H9 (cell line): Measurements from ENCODE around the gene NRG2. TPM values are rescaled to one million over a fixed set of nuclear protein-coding genes. Genes with fewer than 3 reads are reported as not detected.

Experiments used
- DNase-seq: peaks from one replicate; pipeline ENCODE4 v3.0.0-alpha.2; 2017
- H2AFZ ChIP-seq: one replicate; pipeline ENCODE4 v1.6.1; 2013; ENCODE audit warnings: mild to moderate bottlenecking, low read length, control low read depth, moderate library complexity
- H2AK5ac ChIP-seq: 2 replicates; pipeline ENCODE4 v1.6.1; 2013; ENCODE audit warnings: low read length, control low read depth, mixed read lengths; ENCODE audit not compliant: insufficient read length
- H2BK120ac ChIP-seq: one replicate; pipeline ENCODE4 v1.6.1; 2013; ENCODE audit warnings: low read depth, mild to moderate bottlenecking, low read length, control low read depth, inconsistent platforms; ENCODE audit not compliant: poor library complexity, severe bottlenecking
- H2BK12ac ChIP-seq: 2 replicates; pipeline ENCODE4 v1.6.1; 2013; ENCODE audit warnings: low read length, control low read depth, mixed read lengths, low read depth; ENCODE audit not compliant: insufficient read length
- H2BK15ac ChIP-seq: 2 replicates; pipeline ENCODE4 v1.6.1; 2013; ENCODE audit warnings: low read depth, low read length, control low read depth
- H2BK20ac ChIP-seq: one replicate; pipeline ENCODE4 v1.6.1; 2013; ENCODE audit warnings: low read depth, mild to moderate bottlenecking, low read length, control low read depth, inconsistent platforms; ENCODE audit not compliant: poor library complexity, severe bottlenecking
- H2BK5ac ChIP-seq: 2 replicates; pipeline ENCODE4 v1.6.1; 2013; ENCODE audit warnings: low read length, control low read depth, mixed read lengths; ENCODE audit not compliant: insufficient read length
- H3K14ac ChIP-seq: 2 replicates; pipeline ENCODE4 v1.6.1; 2013; ENCODE audit warnings: low read length, control low read depth; ENCODE audit not compliant: insufficient read depth
- H3K18ac ChIP-seq: 2 replicates; pipeline ENCODE4 v1.6.1; 2013; ENCODE audit warnings: low read depth, mild to moderate bottlenecking, mixed read lengths, low read length, control low read depth; ENCODE audit not compliant: insufficient read length
- H3K23ac ChIP-seq: 2 replicates; pipeline ENCODE4 v1.6.1; 2013; ENCODE audit warnings: low read length, control low read depth, mixed read lengths, low read depth; ENCODE audit not compliant: insufficient read length
- H3K23me2 ChIP-seq: 2 replicates; pipeline ENCODE4 v1.6.1; 2013; ENCODE audit warnings: low read depth, mild to moderate bottlenecking, mixed read lengths, low read length, control low read depth; ENCODE audit not compliant: insufficient read length, poor library complexity, severe bottlenecking
- H3K27ac ChIP-seq: 2 replicates; pipeline ENCODE4 v1.5.1; 2013; ENCODE audit warnings: low read length, control low read depth, mixed read lengths, low read depth; ENCODE audit not compliant: insufficient read length
- H3K27me3 ChIP-seq: 2 replicates; pipeline ENCODE4 v1.6.1; 2013; ENCODE audit warnings: low read length, control low read depth, inconsistent platforms; ENCODE audit not compliant: insufficient read depth
- H3K4ac ChIP-seq: 2 replicates; pipeline ENCODE4 v1.6.1; 2013; ENCODE audit warnings: low read depth, mild to moderate bottlenecking, control low read depth, inconsistent platforms, low read length, moderate library complexity
- H3K4me1 ChIP-seq: 2 replicates; pipeline ENCODE4 v1.6.1; 2013; ENCODE audit warnings: low read length, control low read depth, inconsistent platforms; ENCODE audit not compliant: insufficient read depth
- H3K4me2 ChIP-seq: 2 replicates; pipeline ENCODE4 v1.6.1; 2013; ENCODE audit warnings: low read length, control low read depth, mixed read lengths; ENCODE audit not compliant: insufficient read length, insufficient read depth
- H3K56ac ChIP-seq: 2 replicates; pipeline ENCODE4 v1.6.1; 2013; ENCODE audit warnings: low read depth, mild to moderate bottlenecking, mixed read lengths, low read length, control low read depth; ENCODE audit not compliant: insufficient read length
- H3K79me1 ChIP-seq: 2 replicates; pipeline ENCODE4 v1.6.1; 2013; ENCODE audit warnings: low read depth, mild to moderate bottlenecking, moderate library complexity, low read length, control low read depth, inconsistent platforms; ENCODE audit not compliant: insufficient read depth, poor library complexity, severe bottlenecking
- H3K79me2 ChIP-seq: 2 replicates; pipeline ENCODE4 v1.6.1; 2013; ENCODE audit warnings: low read length, control low read depth, inconsistent platforms; ENCODE audit not compliant: insufficient read depth
- H3K9ac ChIP-seq: 2 replicates; pipeline ENCODE4 v1.6.1; 2013; ENCODE audit warnings: low read length, control low read depth, mixed read lengths; ENCODE audit not compliant: insufficient read length; ENCODE audit errors: extremely low read depth
- H3K9me3 ChIP-seq: one replicate; pipeline ENCODE4 v1.6.1; 2013; ENCODE audit warnings: low read depth, low read length, inconsistent platforms; ENCODE audit not compliant: control insufficient read depth
- H3T11ph ChIP-seq: one replicate; pipeline ENCODE4 v1.6.1; 2013; ENCODE audit warnings: mild to moderate bottlenecking, low read length, control low read depth, inconsistent platforms
- H4K20me1 ChIP-seq: one replicate; pipeline ENCODE4 v1.6.1; 2013; ENCODE audit not compliant: control insufficient read depth, insufficient read length, insufficient read depth
- H4K5ac ChIP-seq: 2 replicates; pipeline ENCODE4 v1.6.1; 2013; ENCODE audit warnings: low read depth, mild to moderate bottlenecking, mixed read lengths, low read length, control low read depth; ENCODE audit not compliant: insufficient read length
- H4K8ac ChIP-seq: replicated peaks from 2 replicates; pipeline ENCODE4 v1.6.1; 2013; ENCODE audit warnings: low read length, control low read depth, mixed read lengths, low read depth; ENCODE audit not compliant: insufficient read length
- H4K91ac ChIP-seq: 2 replicates; pipeline ENCODE4 v1.6.1; 2013; ENCODE audit warnings: low read depth, mild to moderate bottlenecking, moderate library complexity, mixed read lengths, low read length, control low read depth; ENCODE audit not compliant: insufficient read length
- H3K27ac Mint-ChIP-seq, 3 experiments: 2 replicates in 2 of 3; 3 replicates in 1 of 3; pipeline ENCODE4 v1.8.0; 2020 to 2021; ENCODE audit warnings: mixed read lengths in 3 of 3, mild to moderate bottlenecking in 1 of 3, moderate library complexity in 1 of 3
- H3K27me3 Mint-ChIP-seq: 2 replicates; pipeline ENCODE4 v1.8.0; 2021; ENCODE audit warnings: low read depth, mild to moderate bottlenecking, moderate library complexity, mixed read lengths
- H3K36me3 Mint-ChIP-seq, 3 experiments: 2 replicates in 2 of 3; 3 replicates in 1 of 3; pipeline ENCODE4 v1.8.0; 2020 to 2021; ENCODE audit warnings: low read depth in 3 of 3, mixed read lengths in 3 of 3; ENCODE audit not compliant: insufficient read depth in 1 of 3
- H3K4me1 Mint-ChIP-seq, 2 experiments: 2 replicates each; pipeline ENCODE4 v1.8.0; 2020; ENCODE audit warnings: mixed read lengths in 2 of 2
- H3K4me3 Mint-ChIP-seq, 2 experiments: 2 replicates in 1 of 2; 3 replicates in 1 of 2; pipeline ENCODE4 v1.8.0; 2020 to 2021; ENCODE audit warnings: mild to moderate bottlenecking in 2 of 2, mixed read lengths in 2 of 2, moderate library complexity in 1 of 2
- H3K9me3 Mint-ChIP-seq, 2 experiments: 2 replicates in 1 of 2; 3 replicates in 1 of 2; pipeline ENCODE4 v1.8.0; 2020; ENCODE audit warnings: mild to moderate bottlenecking in 2 of 2, mixed read lengths in 2 of 2, moderate library complexity in 1 of 2
- WGBS: extraction: QIAGEN DNeasy Blood & Tissue Kit; methylation state at CpG from one replicate; pipeline ENCODE4 v1.1.7; 2013; ENCODE audit warnings: missing lambda C conversion rate, low lambda C conversion rate, mixed read lengths; ENCODE audit not compliant: insufficient read length; ENCODE audit errors: extremely low coverage; 5-methylcytosine and 5-hydroxymethylcytosine counted together
- total RNA-seq: library from RNA; stranded (reverse); gene quantifications from 2 replicates; pipeline ENCODE4 v1.2.1, GENCODE V29; 2021
- TF ChIP-seq, protein P1 (sequence below): fragments of 200-600 bp; sonication (generic); conservative IDR thresholded peaks from 3 replicates; pipeline ENCODE4 v1.8.0; 2021; ENCODE audit warnings: antibody characterized with exemption, mild to moderate bottlenecking

The NRG2 gene
- total RNA-seq, 1 experiment from 2014 or later: not detected

GRCh38 chr5:139969318-139969717, 73.8 kb downstream of the NRG2 start:
- Histone ChIP-seq H3K4ac (no peak overlapping the region), H3K9ac (no peak overlapping the region)
- no peak overlapping the region for H3K4me3 Mint-ChIP-seq

More at GRCh38 chr5:139969318-139969717, 73.8 kb downstream of the NRG2 start:
- Histone ChIP-seq H3T11ph (no peak overlapping the region), H3K27ac (no peak overlapping the region), H4K20me1 (no peaks in the 10 kb centered on the region), H3K23me2 (no peaks in the 10 kb centered on the region), H2BK12ac (no peak overlapping the region), H2AK5ac (no peak overlapping the region), H3K79me1 (no peaks in the 10 kb centered on the region), H3K79me2 (no peaks in the 10 kb centered on the region; the same call in 1 of the 2 replicates), H2BK20ac (no peak overlapping the region), H3K14ac (no peak overlapping the region), H3K18ac (no peak overlapping the region), H3K56ac (no peak overlapping the region), H3K9me3 (no peaks in the 10 kb centered on the region), H3K4me1 (no peaks in the 10 kb centered on the region), H3K27me3 (no peaks in the 10 kb centered on the region), H2BK5ac (no peak overlapping the region), H4K8ac (no peak overlapping the region), H2BK120ac (no peak overlapping the region), H3K23ac (no peak overlapping the region), H4K91ac (no peak overlapping the region), H4K5ac (no peak overlapping the region), H2BK15ac (no peak overlapping the region), H2AFZ (no peak overlapping the region), H3K4me2 (no peak overlapping the region)
- Mint-ChIP-seq H3K4me1 (no peaks in the 10 kb centered on the region), H3K9me3 (no peaks in the 10 kb centered on the region), H3K27ac (no peak overlapping the region), H3K27me3 (peaks cover 42% of the 10 kb centered on the region), H3K36me3 (no peaks in the 10 kb centered on the region)
- no CpG with 5 or more reads among the region's 2 CpGs for WGBS
- TF ChIP-seq, protein P1, sequence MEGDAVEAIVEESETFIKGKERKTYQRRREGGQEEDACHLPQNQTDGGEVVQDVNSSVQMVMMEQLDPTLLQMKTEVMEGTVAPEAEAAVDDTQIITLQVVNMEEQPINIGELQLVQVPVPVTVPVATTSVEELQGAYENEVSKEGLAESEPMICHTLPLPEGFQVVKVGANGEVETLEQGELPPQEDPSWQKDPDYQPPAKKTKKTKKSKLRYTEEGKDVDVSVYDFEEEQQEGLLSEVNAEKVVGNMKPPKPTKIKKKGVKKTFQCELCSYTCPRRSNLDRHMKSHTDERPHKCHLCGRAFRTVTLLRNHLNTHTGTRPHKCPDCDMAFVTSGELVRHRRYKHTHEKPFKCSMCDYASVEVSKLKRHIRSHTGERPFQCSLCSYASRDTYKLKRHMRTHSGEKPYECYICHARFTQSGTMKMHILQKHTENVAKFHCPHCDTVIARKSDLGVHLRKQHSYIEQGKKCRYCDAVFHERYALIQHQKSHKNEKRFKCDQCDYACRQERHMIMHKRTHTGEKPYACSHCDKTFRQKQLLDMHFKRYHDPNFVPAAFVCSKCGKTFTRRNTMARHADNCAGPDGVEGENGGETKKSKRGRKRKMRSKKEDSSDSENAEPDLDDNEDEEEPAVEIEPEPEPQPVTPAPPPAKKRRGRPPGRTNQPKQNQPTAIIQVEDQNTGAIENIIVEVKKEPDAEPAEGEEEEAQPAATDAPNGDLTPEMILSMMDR: no peak
- no peak for DNase-seq
